IMR-90 (cell line): ENCODE data around the gene AHNAK. TPM values are rescaled to one million over a fixed set of nuclear protein-coding genes. Genes with fewer than 3 reads are reported as not detected.

Experiments used
- ATAC-seq: fragments of 200-7000 bp; cut with Tn5 transposase; 2 replicates; pipeline ENCODE4 v1.9.1; 2020; ENCODE audit warnings: low read depth, mild to moderate bottlenecking, moderate library complexity
- BruUV-seq: library from RNA; stranded (reverse); fragments of 400-500 nt; replicated peaks from 2 replicates; lab custom pipeline; 2021; lab: Mats Ljungman, UMichigan
- CTCF ChIA-PET: fragments of 300-600 bp; formaldehyde crosslinking; extraction: SDS; loops from one replicate; lab custom pipeline; 2021; ENCODE audit warnings: antibody characterized with exemption; lab: Yijun Ruan, JAX
- POLR2A ChIA-PET: fragments of 300-600 bp; sonication (Branson Sonifier 250); formaldehyde crosslinking; loops from one replicate; lab custom pipeline; 2022; ENCODE audit warnings: antibody characterized with exemption; ENCODE audit not compliant: unreplicated experiment; lab: Charles Lee
- DNase-seq: peaks from one replicate; pipeline ENCODE4 v3.0.0; 2013
- H2AFZ ChIP-seq: replicated peaks from 2 replicates; pipeline ENCODE3; 2013; ENCODE audit warnings: low read length, mild to moderate bottlenecking; ENCODE audit not compliant: poor library complexity
- H2AK5ac ChIP-seq: 2 replicates; pipeline ENCODE4 v1.6.1; 2013; ENCODE audit warnings: low read depth, low read length, inconsistent platforms
- H2AK9ac ChIP-seq: replicated peaks from 2 replicates; pipeline ENCODE3; 2013; ENCODE audit warnings: mild to moderate bottlenecking, low read depth, low read length, moderate library complexity; ENCODE audit not compliant: poor library complexity
- H2BK120ac ChIP-seq: 2 replicates; pipeline ENCODE4 v1.6.1; 2013; ENCODE audit warnings: low read depth, low read length, inconsistent platforms
- H2BK15ac ChIP-seq: 3 replicates; pipeline ENCODE4 v1.6.1; 2013; ENCODE audit warnings: low read depth, low read length, inconsistent platforms
- H2BK20ac ChIP-seq: 2 replicates; pipeline ENCODE4 v1.6.1; 2013; ENCODE audit warnings: low read depth, mild to moderate bottlenecking, inconsistent platforms, low read length, moderate library complexity
- H2BK5ac ChIP-seq: 2 replicates; pipeline ENCODE4 v1.6.1; 2013; ENCODE audit warnings: mild to moderate bottlenecking, low read depth, low read length, inconsistent platforms; ENCODE audit not compliant: poor library complexity, severe bottlenecking
- H3K14ac ChIP-seq: replicated peaks from 2 replicates; pipeline ENCODE4 v1.6.1; 2013; ENCODE audit warnings: low read depth, low read length, inconsistent platforms
- H3K18ac ChIP-seq: 2 replicates; pipeline ENCODE4 v1.6.1; 2013; ENCODE audit warnings: low read depth, low read length, control low read depth
- H3K23ac ChIP-seq: 2 replicates; pipeline ENCODE4 v1.6.1; 2013; ENCODE audit warnings: low read depth, low read length, inconsistent platforms
- H3K27ac ChIP-seq: 2 replicates; pipeline ENCODE4 v1.5.1; 2013; ENCODE audit warnings: mild to moderate bottlenecking, control low read depth, low read length; ENCODE audit not compliant: insufficient read depth
- H3K27me3 ChIP-seq: 2 replicates; pipeline ENCODE4 v1.6.1; 2013; ENCODE audit warnings: low read length; ENCODE audit not compliant: control insufficient read depth, insufficient read depth
- H3K36me3 ChIP-seq: 2 replicates; pipeline ENCODE4 v1.6.1; 2013; ENCODE audit warnings: low read length, mixed read lengths; ENCODE audit not compliant: control insufficient read depth, insufficient read depth
- H3K4ac ChIP-seq: 2 replicates; pipeline ENCODE4 v1.6.1; 2013; ENCODE audit warnings: low read depth, low read length, inconsistent platforms
- H3K4me1 ChIP-seq: 2 replicates; pipeline ENCODE4 v1.6.1; 2013; ENCODE audit warnings: low read length, mixed read lengths; ENCODE audit not compliant: control insufficient read depth, insufficient read depth
- H3K4me2 ChIP-seq: 2 replicates; pipeline ENCODE4 v1.6.1; 2013; ENCODE audit warnings: low read depth, mild to moderate bottlenecking, control low read depth, low read length, moderate library complexity
- H3K4me3 ChIP-seq: 2 replicates; pipeline ENCODE4 v1.5.1; 2013; ENCODE audit warnings: low read depth, mild to moderate bottlenecking, control low read depth, low read length, moderate library complexity; ENCODE audit not compliant: insufficient read depth
- H3K56ac ChIP-seq: 2 replicates; pipeline ENCODE4 v1.6.1; 2013; ENCODE audit warnings: low read length, inconsistent platforms; ENCODE audit not compliant: insufficient read depth; ENCODE audit errors: extremely low read depth
- H3K79me1 ChIP-seq, 2 experiments: 2 replicates each; pipeline ENCODE4 v1.6.1; 2013; ENCODE audit warnings: low read length in 2 of 2, inconsistent platforms in 1 of 2, low read depth in 1 of 2
- H3K9ac ChIP-seq: 2 replicates; pipeline ENCODE4 v1.6.1; 2013; ENCODE audit warnings: low read depth, low read length, control low read depth
- H3K9me1 ChIP-seq: 2 replicates; pipeline ENCODE4 v1.6.1; 2013; ENCODE audit warnings: low read length, inconsistent platforms; ENCODE audit not compliant: insufficient read depth
- H3K9me3 ChIP-seq: 2 replicates; pipeline ENCODE4 v1.6.1; 2013; ENCODE audit warnings: low read length; ENCODE audit not compliant: control insufficient read depth, insufficient read depth
- H4K20me1 ChIP-seq: 2 replicates; pipeline ENCODE4 v1.6.1; 2013; ENCODE audit warnings: low read length, inconsistent platforms; ENCODE audit not compliant: insufficient read depth
- H4K5ac ChIP-seq: 2 replicates; pipeline ENCODE4 v1.6.1; 2013; ENCODE audit warnings: mild to moderate bottlenecking, low read depth, low read length, control low read depth
- H4K8ac ChIP-seq, 2 experiments: 2 replicates each; pipeline ENCODE4 v1.6.1; 2013; ENCODE audit warnings: low read depth in 2 of 2, low read length in 2 of 2, control low read depth in 1 of 2, inconsistent platforms in 1 of 2
- H4K91ac ChIP-seq: 2 replicates; pipeline ENCODE4 v1.6.1; 2013; ENCODE audit warnings: low read depth, low read length, inconsistent platforms; ENCODE audit not compliant: insufficient read depth
- CEBPB ChIP-seq: IDR thresholded peaks from 2 replicates; pipeline ENCODE4 v1.6.1; 2012; ENCODE audit warnings: low read depth, low read length, improper control_type of control experiment
- CHD1 ChIP-seq: IDR thresholded peaks from 2 replicates; pipeline ENCODE4 v1.6.1; 2012; ENCODE audit warnings: low read depth, low read length, improper control_type of control experiment
- FOS ChIP-seq: fragments of 150-350 bp; IDR thresholded peaks from 2 replicates; pipeline ENCODE4 v1.6.1; 2016; ENCODE audit warnings: low read depth, low read length
- MAFK ChIP-seq: IDR thresholded peaks from 2 replicates; pipeline ENCODE4 v1.6.1; 2012; ENCODE audit warnings: low read depth, low read length, improper control_type of control experiment
- MAZ ChIP-seq: IDR thresholded peaks from 2 replicates; pipeline ENCODE4 v1.6.1; 2012; ENCODE audit warnings: low read depth, mild to moderate bottlenecking, low read length, improper control_type of control experiment, moderate library complexity, borderline replicate concordance
- POLR2A ChIP-seq: IDR thresholded peaks from 2 replicates; pipeline ENCODE4 v1.6.1; 2012; ENCODE audit warnings: mild to moderate bottlenecking, low read depth, low read length
- RAD21 ChIP-seq: IDR thresholded peaks from 2 replicates; pipeline ENCODE4 v1.6.1; 2012; ENCODE audit warnings: low read length, improper control_type of control experiment
- RCOR1 ChIP-seq: IDR thresholded peaks from 2 replicates; pipeline ENCODE4 v1.6.1; 2012; ENCODE audit warnings: mild to moderate bottlenecking, low read length, improper control_type of control experiment; ENCODE audit not compliant: insufficient replicate concordance
- RFX5 ChIP-seq: IDR thresholded peaks from 2 replicates; pipeline ENCODE4 v1.8.0; 2012; ENCODE audit warnings: low read depth, mild to moderate bottlenecking, low read length, moderate library complexity
- SMC3 ChIP-seq: fragments of 150-350 bp; IDR thresholded peaks from 2 replicates; pipeline ENCODE4 v1.6.1; 2016; ENCODE audit warnings: low read depth, mild to moderate bottlenecking, antibody characterized with exemption, low read length, moderate library complexity
- WGBS, 2 experiments: methylation state at CpG; one replicate each; pipeline versions ENCODE4 v1.1.5 to v1.1.7; 2013; ENCODE audit warnings: missing lambda C conversion rate in 2 of 2; ENCODE audit not compliant: insufficient read length in 1 of 2; ENCODE audit errors: extremely low coverage in 2 of 2; 5-methylcytosine and 5-hydroxymethylcytosine counted together
- dilution Hi-C: fragments of 300-500 bp; cut with HindIII; formaldehyde crosslinking; loops from one replicate; pipeline ENCODE4 v1.14.3; 2018; ENCODE audit warnings: low sequenced_read_pairs; ENCODE audit not compliant: unreplicated experiment
- in situ Hi-C: fragments of 300-500 bp; cut with MboI; formaldehyde crosslinking; loops from 3 replicates; pipeline ENCODE4 v1.14.3; 2019; ENCODE audit warnings: low sequenced_read_pairs, inconsistent platforms, mixed read lengths
- intact Hi-C: fragments of 100-400 bp; cut with micrococcal nuclease; formaldehyde crosslinking; loops from 2 replicates; pipeline ENCODE4 v1.10.0; 2022
- polyA plus RNA-seq, 3 experiments: library from polyadenylated mRNA; depleted of rRNA; stranded (reverse); fragments of >200 nt; gene quantifications; 2 replicates each; pipeline ENCODE4 v1.2.3, GENCODE V29; 2012; ENCODE audit warnings: low replicate concordance in 1 of 3
- total RNA-seq: library from RNA; depleted of rRNA; stranded (reverse); fragments of >200 nt; gene quantifications from 2 replicates; pipeline ENCODE4 v1.2.3, GENCODE V29; 2012
- TF ChIP-seq, protein P1 (sequence below): fragments of 150-350 bp; IDR thresholded peaks from 2 replicates; pipeline ENCODE4 v1.6.1; 2016; ENCODE audit warnings: low read depth, mild to moderate bottlenecking, low read length, moderate library complexity, borderline replicate concordance
- TF ChIP-seq, protein P2 (sequence below): fragments of 150-350 bp; IDR thresholded peaks from 2 replicates; pipeline ENCODE4 v1.6.1; 2017; ENCODE audit warnings: mild to moderate bottlenecking, antibody characterized with exemption, low read length, low read depth
- TF ChIP-seq, protein P3 (sequence below): conservative IDR thresholded peaks from 2 replicates; pipeline ENCODE4 v1.5.1; 2012; ENCODE audit warnings: mild to moderate bottlenecking, low read depth, low read length, improper control_type of control experiment

Gene AHNAK
- total and polyA plus RNA-seq, 2 of the 4 experiments (the other 2 are of a cell fraction), result 95.1 to 695 TPM

DNA sequence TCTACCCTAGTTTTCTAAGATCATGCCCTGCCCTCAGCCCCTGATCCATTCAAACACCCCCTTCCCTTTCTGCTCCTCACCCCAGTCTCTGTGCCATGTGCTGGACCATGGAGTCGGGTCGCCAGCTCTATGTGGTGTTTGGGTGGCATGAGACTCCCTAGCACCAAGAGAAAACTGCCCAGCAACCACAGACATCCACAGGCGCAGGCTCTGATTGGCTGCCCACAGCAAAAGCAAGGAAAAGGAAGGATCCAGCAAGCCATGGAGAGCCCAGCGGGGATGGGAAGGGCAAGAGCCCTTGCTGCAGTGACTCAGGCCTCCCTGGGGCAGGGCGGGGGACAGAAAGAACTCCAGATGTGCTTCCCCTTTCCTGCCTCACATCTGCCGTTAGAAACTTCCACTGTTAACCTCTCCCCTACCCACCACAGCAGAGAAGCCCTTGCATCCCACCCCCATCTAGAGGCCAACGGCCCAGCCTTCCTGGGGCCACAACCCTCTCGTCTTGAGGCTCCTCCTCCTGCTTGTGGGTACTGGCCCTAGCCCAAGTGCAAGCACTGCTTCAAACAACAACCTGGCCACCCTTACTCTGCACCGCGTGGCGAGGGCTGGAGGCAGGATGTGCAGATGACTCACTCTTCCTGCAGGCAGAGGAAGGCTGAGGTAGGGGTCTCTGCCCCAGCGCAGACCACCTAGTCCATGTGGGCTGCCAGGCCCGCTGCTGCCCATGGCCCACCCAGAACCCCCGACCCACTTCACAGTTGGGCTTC lies 9.7 kb upstream of the AHNAK start:
- BruUV-seq, result no TSS peak
- peak overlapping the region; percentile 75; the same call in 2 of the 3 replicates for H2BK15ac ChIP-seq
- H3K79me1 ChIP-seq, result peaks cover 21 to 51% of the 10 kb centered on the region in 2 experiments
- peaks cover 40% of the 10 kb centered on the region for H3K4me1 ChIP-seq
- no peaks in the 10 kb centered on the region for H3K9me3 ChIP-seq
- peak overlapping the region; percentile 95 for H3K4ac ChIP-seq
- ATAC-seq, result peak; percentile 57
- peaks cover 27% of the 10 kb centered on the region for H3K9me1 ChIP-seq
- ChIA-PET CTCF (interaction anchor here (0.6 to 2.7 kb wide), 5 partner anchors 14 to 162 kb away, joined by 3 to 9 read pairs (median 6); no protein-coding TSS in a partner anchor), POLR2A (no interaction called here)
- dilution Hi-C loops (no loop called here), in situ Hi-C loops (loop anchor here (5.0 kb wide), 1 partner anchor 159 kb away; no protein-coding TSS in a partner anchor), intact Hi-C loops (no loop called here)
- peak overlapping the region; percentile 72 for H3K18ac ChIP-seq
- peak overlapping the region; percentile 75 for H3K4me2 ChIP-seq
- H2AK5ac ChIP-seq, result peak overlapping the region; percentile 99
- H4K5ac ChIP-seq, result peak overlapping the region; percentile 55
- H3K4me3 ChIP-seq, result peak overlapping the region; percentile 3; the same call in 1 of the 2 replicates
- H2AFZ ChIP-seq, result peak overlapping the region; percentile 82
- 0% methylated on average over 4 of the region's 14 CpGs; no CpG with 5 or more reads in 1 of the 2 experiments for WGBS, 2 experiments
- peak overlapping the region; percentile 77 for H3K23ac ChIP-seq
- peaks cover 34% of the 10 kb centered on the region for H4K20me1 ChIP-seq
- H3K27me3 ChIP-seq, result no peaks in the 10 kb centered on the region
- peak overlapping the region; percentile 84 for H3K14ac ChIP-seq
- H3K56ac ChIP-seq, result peak overlapping the region; percentile 83
- H2AK9ac ChIP-seq, result peak overlapping the region; percentile 92
- DNase-seq, result peak; percentile 95
- H2BK5ac ChIP-seq, result peak overlapping the region; percentile 87
- H3K36me3 ChIP-seq, result peaks cover 19% of the 10 kb centered on the region
- H4K91ac ChIP-seq, result peak overlapping the region; percentile 85
- H4K8ac ChIP-seq, result peak overlapping the region; percentile 1 to 87
- peak overlapping the region; percentile 87 for H2BK120ac ChIP-seq
- peak overlapping the region; percentile 81 for H2BK20ac ChIP-seq
- peak overlapping the region; percentile 47 for H3K9ac ChIP-seq
- H3K27ac ChIP-seq, result peak overlapping the region; percentile 78
- no peak for TF ChIP-seq MAFK
- no peak; the same call in 1 of the 2 replicates for TF ChIP-seq RAD21
- no peak for TF ChIP-seq POLR2A
- TF ChIP-seq SMC3, result no peak
- peak; percentile 51; the same call in 1 of the 2 replicates for TF ChIP-seq FOS
- TF ChIP-seq, protein P1, sequence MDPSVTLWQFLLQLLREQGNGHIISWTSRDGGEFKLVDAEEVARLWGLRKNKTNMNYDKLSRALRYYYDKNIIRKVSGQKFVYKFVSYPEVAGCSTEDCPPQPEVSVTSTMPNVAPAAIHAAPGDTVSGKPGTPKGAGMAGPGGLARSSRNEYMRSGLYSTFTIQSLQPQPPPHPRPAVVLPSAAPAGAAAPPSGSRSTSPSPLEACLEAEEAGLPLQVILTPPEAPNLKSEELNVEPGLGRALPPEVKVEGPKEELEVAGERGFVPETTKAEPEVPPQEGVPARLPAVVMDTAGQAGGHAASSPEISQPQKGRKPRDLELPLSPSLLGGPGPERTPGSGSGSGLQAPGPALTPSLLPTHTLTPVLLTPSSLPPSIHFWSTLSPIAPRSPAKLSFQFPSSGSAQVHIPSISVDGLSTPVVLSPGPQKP, result no peak
- no peak for TF ChIP-seq CHD1
- TF ChIP-seq, protein P2, sequence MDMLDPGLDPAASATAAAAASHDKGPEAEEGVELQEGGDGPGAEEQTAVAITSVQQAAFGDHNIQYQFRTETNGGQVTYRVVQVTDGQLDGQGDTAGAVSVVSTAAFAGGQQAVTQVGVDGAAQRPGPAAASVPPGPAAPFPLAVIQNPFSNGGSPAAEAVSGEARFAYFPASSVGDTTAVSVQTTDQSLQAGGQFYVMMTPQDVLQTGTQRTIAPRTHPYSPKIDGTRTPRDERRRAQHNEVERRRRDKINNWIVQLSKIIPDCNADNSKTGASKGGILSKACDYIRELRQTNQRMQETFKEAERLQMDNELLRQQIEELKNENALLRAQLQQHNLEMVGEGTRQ, result 0 out of 2 replicates have a peak, but pooled peaks have one; percentile 22
- TF ChIP-seq RFX5, result peak; percentile 99
- no peak for TF ChIP-seq RCOR1
- TF ChIP-seq, protein P3, sequence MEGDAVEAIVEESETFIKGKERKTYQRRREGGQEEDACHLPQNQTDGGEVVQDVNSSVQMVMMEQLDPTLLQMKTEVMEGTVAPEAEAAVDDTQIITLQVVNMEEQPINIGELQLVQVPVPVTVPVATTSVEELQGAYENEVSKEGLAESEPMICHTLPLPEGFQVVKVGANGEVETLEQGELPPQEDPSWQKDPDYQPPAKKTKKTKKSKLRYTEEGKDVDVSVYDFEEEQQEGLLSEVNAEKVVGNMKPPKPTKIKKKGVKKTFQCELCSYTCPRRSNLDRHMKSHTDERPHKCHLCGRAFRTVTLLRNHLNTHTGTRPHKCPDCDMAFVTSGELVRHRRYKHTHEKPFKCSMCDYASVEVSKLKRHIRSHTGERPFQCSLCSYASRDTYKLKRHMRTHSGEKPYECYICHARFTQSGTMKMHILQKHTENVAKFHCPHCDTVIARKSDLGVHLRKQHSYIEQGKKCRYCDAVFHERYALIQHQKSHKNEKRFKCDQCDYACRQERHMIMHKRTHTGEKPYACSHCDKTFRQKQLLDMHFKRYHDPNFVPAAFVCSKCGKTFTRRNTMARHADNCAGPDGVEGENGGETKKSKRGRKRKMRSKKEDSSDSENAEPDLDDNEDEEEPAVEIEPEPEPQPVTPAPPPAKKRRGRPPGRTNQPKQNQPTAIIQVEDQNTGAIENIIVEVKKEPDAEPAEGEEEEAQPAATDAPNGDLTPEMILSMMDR, result no peak
- TF ChIP-seq CEBPB, result no peak
- TF ChIP-seq MAZ, result peak; percentile 77
